Measurements from ENCODE around the gene KRTAP9-9.

GRCh38 chr17:41231731-41232130, 23.5 kb upstream of the KRTAP9-9 start:
- TF ChIP-seq CTCF (IDR thresholded peaks at IDR 0.05; ENCODE audit: poor library complexity, severe bottlenecking) (no peak), EZH2 (IDR thresholded peaks at IDR 0.05; ENCODE audit: borderline replicate concordance, insufficient read depth, low read length, poor library complexity, severe bottlenecking) (no peak), SMC3 (conservative IDR thresholded peaks at IDR 0.05; ENCODE audit: poor library complexity) (no peak), POLR2AphosphoS5 (IDR thresholded peaks at IDR 0.05) (no peak), RAD21 (conservative IDR thresholded peaks at IDR 0.05) (no peak), REST (IDR thresholded peaks at IDR 0.05; ENCODE audit: borderline replicate concordance) (no peak), EP300 (conservative IDR thresholded peaks at IDR 0.05; ENCODE audit: poor library complexity, severe bottlenecking) (no peak)
